ENCODE measurements around the gene C21orf58.
A peak's percentile ranks its signal among the peaks of the same experiment; 100 is the strongest.

Gene C21orf58

GRCh38 chr21:46264046-46264689, 59.5 kb downstream of the C21orf58 start:
- H3K4me1 ChIP-seq (ENCODE audit: control extremely low read depth in 1 of 4, control insufficient read depth in 4 of 4, insufficient read depth in 4 of 4, low read length in 3 of 4), result no peaks in the 10 kb centered on the region
- no peak for DNase-seq
- 96% methylated on average over 21 of the region's 22 CpGs for WGBS (ENCODE audit: insufficient coverage)
- H3K36me3 ChIP-seq (ENCODE audit: control insufficient read depth in 4 of 4, insufficient read depth in 4 of 4, low read length in 3 of 4), result peaks cover 27 to 88% (median 56%) of the 10 kb centered on the region in 4 experiments
- no peak overlapping the region for H3K4me3 ChIP-seq (ENCODE audit: control insufficient read depth in 1 of 7, extremely low read depth in 1 of 7, insufficient read depth in 4 of 7, low read depth in 2 of 7, low read length in 6 of 7)
- H3K27me3 ChIP-seq (replicated peaks in 2 of 5; ENCODE audit: control insufficient read depth in 4 of 5, insufficient read depth in 5 of 5, low read length in 4 of 5), result no peaks in the 10 kb centered on the region
- CTCF ChIA-PET, result no interaction called here
- H3K9me3 ChIP-seq (ENCODE audit: control extremely low read depth in 1 of 5, control insufficient read depth in 4 of 5, insufficient read depth in 2 of 5, low read depth in 1 of 5, low read length in 4 of 5), result no peaks in the 10 kb centered on the region
- H3K27ac ChIP-seq (ENCODE audit: insufficient read depth in 1 of 2, low read depth in 1 of 2, low read length in 2 of 2, poor library complexity in 1 of 2, severe bottlenecking in 2 of 2), result no peak overlapping the region
- POLR2A ChIA-PET, result no interaction called here

- Histone ChIP-seq H3K27ac (ENCODE audit: insufficient read depth in 1 of 2, low read depth in 1 of 2, low read length in 2 of 2, poor library complexity in 1 of 2, severe bottlenecking in 2 of 2) (peak overlapping the region in 1 of 2 experiments; percentile 69), H3K4me1 (ENCODE audit: control extremely low read depth in 1 of 4, control insufficient read depth in 4 of 4, insufficient read depth in 4 of 4, low read length in 3 of 4) (peaks cover 2 to 27% (median 20%) of the 10 kb centered on the region in 4 experiments), H3K4me3 (ENCODE audit: control insufficient read depth in 1 of 7, extremely low read depth in 1 of 7, insufficient read depth in 4 of 7, low read depth in 2 of 7, low read length in 6 of 7) (no peak overlapping the region), H3K9me3 (ENCODE audit: control extremely low read depth in 1 of 5, control insufficient read depth in 4 of 5, insufficient read depth in 2 of 5, low read depth in 1 of 5, low read length in 4 of 5) (no peaks in the 10 kb centered on the region), H3K36me3 (ENCODE audit: control insufficient read depth in 4 of 4, insufficient read depth in 4 of 4, low read length in 3 of 4) (peaks cover 11 to 77% (median 57%) of the 10 kb centered on the region in 4 experiments), H3K27me3 (replicated peaks in 2 of 5; ENCODE audit: control insufficient read depth in 4 of 5, insufficient read depth in 5 of 5, low read length in 4 of 5) (no peaks in the 10 kb centered on the region)
- WGBS (ENCODE audit: insufficient coverage), result 98% methylated on average over 16 of the region's 18 CpGs
- DNase-seq, result no peak
- POLR2A ChIA-PET, result no interaction called here
- CTCF ChIA-PET, result interaction anchor here (1.1 kb wide), 1 partner anchor 10 kb away, joined by 4 read pairs; no protein-coding TSS in a partner anchor
These were observed 67.1 kb downstream of the C21orf58 start for GRCh38 chr21:46256501-46256994.

- Histone ChIP-seq H3K4me1 (ENCODE audit: control extremely low read depth in 1 of 4, control insufficient read depth in 4 of 4, insufficient read depth in 4 of 4, low read length in 3 of 4) (peaks cover 2 to 27% (median 20%) of the 10 kb centered on the region in 4 experiments), H3K4me3 (ENCODE audit: control insufficient read depth in 1 of 7, extremely low read depth in 1 of 7, insufficient read depth in 4 of 7, low read depth in 2 of 7, low read length in 6 of 7) (no peak overlapping the region), H3K36me3 (ENCODE audit: control insufficient read depth in 4 of 4, insufficient read depth in 4 of 4, low read length in 3 of 4) (peaks cover 12 to 77% (median 54%) of the 10 kb centered on the region in 4 experiments), H3K27me3 (replicated peaks in 2 of 5; ENCODE audit: control insufficient read depth in 4 of 5, insufficient read depth in 5 of 5, low read length in 4 of 5) (no peaks in the 10 kb centered on the region), H3K9me3 (ENCODE audit: control extremely low read depth in 1 of 5, control insufficient read depth in 4 of 5, insufficient read depth in 2 of 5, low read depth in 1 of 5, low read length in 4 of 5) (no peaks in the 10 kb centered on the region), H3K27ac (ENCODE audit: insufficient read depth in 1 of 2, low read depth in 1 of 2, low read length in 2 of 2, poor library complexity in 1 of 2, severe bottlenecking in 2 of 2) (peak overlapping the region in 1 of 2 experiments; percentile 69)
- 94% methylated on average over 6 of the region's 6 CpGs for WGBS (ENCODE audit: insufficient coverage)
- POLR2A ChIA-PET, result no interaction called here
- CTCF ChIA-PET, result no interaction called here
- no peak for DNase-seq
These were observed 67.8 kb downstream of the C21orf58 start for GRCh38 chr21:46255758-46256337.

GRCh38 chr21:46255166-46255565, 68.5 kb downstream of the C21orf58 start:
- Histone ChIP-seq H3K36me3 (ENCODE audit: control insufficient read depth in 4 of 4, insufficient read depth in 4 of 4, low read length in 3 of 4) (peaks cover 11 to 77% (median 54%) of the 10 kb centered on the region in 4 experiments), H3K4me3 (ENCODE audit: control insufficient read depth in 1 of 7, extremely low read depth in 1 of 7, insufficient read depth in 4 of 7, low read depth in 2 of 7, low read length in 6 of 7) (no peak overlapping the region), H3K27ac (ENCODE audit: insufficient read depth in 1 of 2, low read depth in 1 of 2, low read length in 2 of 2, poor library complexity in 1 of 2, severe bottlenecking in 2 of 2) (peak overlapping the region; percentile 1 to 69), H3K27me3 (replicated peaks in 2 of 5; ENCODE audit: control insufficient read depth in 4 of 5, insufficient read depth in 5 of 5, low read length in 4 of 5) (no peaks in the 10 kb centered on the region), H3K4me1 (ENCODE audit: control extremely low read depth in 1 of 4, control insufficient read depth in 4 of 4, insufficient read depth in 4 of 4, low read length in 3 of 4) (peaks cover 2 to 27% (median 20%) of the 10 kb centered on the region in 4 experiments), H3K9me3 (ENCODE audit: control extremely low read depth in 1 of 5, control insufficient read depth in 4 of 5, insufficient read depth in 2 of 5, low read depth in 1 of 5, low read length in 4 of 5) (no peaks in the 10 kb centered on the region)
- no peak for DNase-seq
- ChIA-PET POLR2A (no interaction called here), CTCF (interaction anchor here (1.0 kb wide), 1 partner anchor 112 kb away, joined by 4 read pairs; no protein-coding TSS in a partner anchor)
- WGBS (ENCODE audit: insufficient coverage), result 94% methylated on average over 11 of the region's 11 CpGs

GRCh38 chr21:46254208-46254975, 69.3 kb downstream of the C21orf58 start:
- Histone ChIP-seq H3K36me3 (ENCODE audit: control insufficient read depth in 4 of 4, insufficient read depth in 4 of 4, low read length in 3 of 4) (peaks cover 11 to 81% (median 53%) of the 10 kb centered on the region in 4 experiments), H3K27me3 (replicated peaks in 2 of 5; ENCODE audit: control insufficient read depth in 4 of 5, insufficient read depth in 5 of 5, low read length in 4 of 5) (no peaks in the 10 kb centered on the region), H3K4me3 (ENCODE audit: control insufficient read depth in 1 of 7, extremely low read depth in 1 of 7, insufficient read depth in 4 of 7, low read depth in 2 of 7, low read length in 6 of 7) (peak overlapping the region in 1 of 7 experiments; percentile 26), H3K27ac (ENCODE audit: insufficient read depth in 1 of 2, low read depth in 1 of 2, low read length in 2 of 2, poor library complexity in 1 of 2, severe bottlenecking in 2 of 2) (peak overlapping the region; percentile 1 to 69), H3K9me3 (ENCODE audit: control extremely low read depth in 1 of 5, control insufficient read depth in 4 of 5, insufficient read depth in 2 of 5, low read depth in 1 of 5, low read length in 4 of 5) (no peaks in the 10 kb centered on the region), H3K4me1 (ENCODE audit: control extremely low read depth in 1 of 4, control insufficient read depth in 4 of 4, insufficient read depth in 4 of 4, low read length in 3 of 4) (peaks cover 2 to 27% (median 20%) of the 10 kb centered on the region in 4 experiments)
- CTCF ChIA-PET, result interaction anchor here (0.7 to 2.5 kb wide), 7 partner anchors 14 to 111 kb away, joined by 3 to 6 read pairs (median 4); partner anchors contain the start of gene MCM3AP
- POLR2A ChIA-PET, result interaction anchor here (0.5 kb wide), 1 partner anchor 17 kb away, joined by 3 read pairs; no protein-coding TSS in a partner anchor
- DNase-seq, result peak in 1 of 3 donors; percentile 7
- 56% methylated on average over 10 of the region's 12 CpGs for WGBS (ENCODE audit: insufficient coverage)

- Histone ChIP-seq H3K27ac (ENCODE audit: insufficient read depth in 1 of 2, low read depth in 1 of 2, low read length in 2 of 2, poor library complexity in 1 of 2, severe bottlenecking in 2 of 2) (peak overlapping the region; percentile 42 to 69), H3K9me3 (ENCODE audit: control extremely low read depth in 1 of 5, control insufficient read depth in 4 of 5, insufficient read depth in 2 of 5, low read depth in 1 of 5, low read length in 4 of 5) (no peaks in the 10 kb centered on the region), H3K4me1 (ENCODE audit: control extremely low read depth in 1 of 4, control insufficient read depth in 4 of 4, insufficient read depth in 4 of 4, low read length in 3 of 4) (peaks cover 2 to 27% (median 20%) of the 10 kb centered on the region in 4 experiments), H3K4me3 (ENCODE audit: control insufficient read depth in 1 of 7, extremely low read depth in 1 of 7, insufficient read depth in 4 of 7, low read depth in 2 of 7, low read length in 6 of 7) (peak overlapping the region in 1 of 7 experiments; percentile 26), H3K36me3 (ENCODE audit: control insufficient read depth in 4 of 4, insufficient read depth in 4 of 4, low read length in 3 of 4) (peaks cover 11 to 81% (median 51%) of the 10 kb centered on the region in 4 experiments), H3K27me3 (replicated peaks in 2 of 5; ENCODE audit: control insufficient read depth in 4 of 5, insufficient read depth in 5 of 5, low read length in 4 of 5) (no peaks in the 10 kb centered on the region)
- DNase-seq, result peak; percentile 92 to 98 (median 98)
- ChIA-PET CTCF (interaction anchor here (0.5 to 2.5 kb wide), 7 partner anchors 14 to 100 kb away, joined by 3 to 6 read pairs (median 4); partner anchors contain the start of gene MCM3AP), POLR2A (interaction anchor here (0.5 to 0.7 kb wide), 3 partner anchors 12 to 222 kb away, joined by 3 to 4 read pairs (median 3); no protein-coding TSS in a partner anchor)
- WGBS (ENCODE audit: insufficient coverage), result 10% methylated on average over 4 of the region's 8 CpGs
These were observed 70.0 kb downstream of the C21orf58 start for GRCh38 chr21:46253610-46254124.
